HepG2 (cell line): ENCODE data around the gene FOXR1. TPM values are rescaled to one million over a fixed set of nuclear protein-coding genes. Genes with fewer than 3 reads are reported as not detected.

ENCODE experiments used
- ARHGAP35 ChIP-seq: sonication (generic); formaldehyde crosslinking; IDR thresholded peaks from 2 replicates; pipeline ENCODE4 v1.9.0; 2022; ENCODE audit warnings: mild to moderate bottlenecking, inconsistent platforms, moderate library complexity, missing genetic modification reagents, borderline replicate concordance
- HNF4G ChIP-seq, 2 experiments: sonication (generic) in 1 of 2; formaldehyde crosslinking in 1 of 2; IDR thresholded peaks; 2 replicates each; pipeline versions ENCODE4 v1.4.0 to v1.6.1; 2011 to 2020; ENCODE audit warnings: borderline replicate concordance in 2 of 2, low read depth in 2 of 2, mild to moderate bottlenecking in 2 of 2, low read length in 1 of 2, missing genetic modification reagents in 1 of 2, moderate library complexity in 1 of 2
- IRF2 ChIP-seq: IDR thresholded peaks from 2 replicates; pipeline ENCODE4 v1.6.1; 2018; ENCODE audit warnings: missing genetic modification reagents, missing compliant biosample characterization
- MAFF ChIP-seq: IDR thresholded peaks from 2 replicates; pipeline ENCODE4 v1.6.1; 2011; ENCODE audit warnings: low read depth, low read length, improper control_type of control experiment
- PCBP1 ChIP-seq: fragments of 200-400 bp; formaldehyde crosslinking; IDR thresholded peaks from 2 replicates; pipeline ENCODE4 v1.6.1; 2017; ENCODE audit warnings: mild to moderate bottlenecking, low read depth, low read length, borderline replicate concordance
- RBM22 ChIP-seq: fragments of 200-400 bp; formaldehyde crosslinking; optimal IDR thresholded peaks from 2 replicates; pipeline ENCODE3; 2017; ENCODE audit warnings: mild to moderate bottlenecking, low read length, moderate library complexity
- YY1 ChIP-seq: IDR thresholded peaks from 2 replicates; pipeline ENCODE4 v1.6.1; 2011; ENCODE audit warnings: low read length, low read depth, moderate library complexity, mild to moderate bottlenecking; ENCODE audit not compliant: insufficient read depth, insufficient replicate concordance
- ZBTB7A ChIP-seq: sonication (generic); formaldehyde crosslinking; IDR thresholded peaks from 2 replicates; pipeline ENCODE4 v1.8.0; 2022; ENCODE audit warnings: mild to moderate bottlenecking, missing genetic modification reagents
- ZC3H13 ChIP-seq: sonication (generic); formaldehyde crosslinking; IDR thresholded peaks from 2 replicates; pipeline ENCODE4 v1.8.1; 2023; ENCODE audit warnings: mild to moderate bottlenecking, missing genetic modification reagents, moderate library complexity
- ZKSCAN5 ChIP-seq: sonication (generic); formaldehyde crosslinking; IDR thresholded peaks from 2 replicates; pipeline ENCODE4 v1.5.1; 2020; ENCODE audit warnings: mild to moderate bottlenecking, missing genetic modification reagents
- ZKSCAN8 ChIP-seq: IDR thresholded peaks from 2 replicates; pipeline ENCODE4 v1.6.1; 2016; ENCODE audit warnings: borderline replicate concordance, missing genetic modification reagents, missing compliant biosample characterization
- ZNF224 ChIP-seq: sonication (generic); formaldehyde crosslinking; IDR thresholded peaks from 2 replicates; pipeline ENCODE4 v1.5.0; 2020; ENCODE audit warnings: mild to moderate bottlenecking, missing genetic modification reagents
- ZNF326 ChIP-seq: sonication (generic); formaldehyde crosslinking; IDR thresholded peaks from 2 replicates; pipeline ENCODE4 v1.4.0; 2020; ENCODE audit warnings: missing genetic modification reagents, borderline replicate concordance
- ZNF460 ChIP-seq: sonication (generic); formaldehyde crosslinking; IDR thresholded peaks from 2 replicates; pipeline ENCODE4 v1.5.1; 2020; ENCODE audit warnings: missing genetic modification reagents, mild to moderate bottlenecking, borderline replicate concordance
- ZNF577 ChIP-seq: sonication (generic); formaldehyde crosslinking; IDR thresholded peaks from 2 replicates; pipeline ENCODE4 v1.4.0; 2020; ENCODE audit warnings: mild to moderate bottlenecking, low read depth, missing genetic modification reagents, borderline replicate concordance
- ZNF644 ChIP-seq: IDR thresholded peaks from 2 replicates; pipeline ENCODE4 v1.6.1; 2016; ENCODE audit warnings: low read depth
- ZNF761 ChIP-seq: sonication (generic); formaldehyde crosslinking; conservative IDR thresholded peaks from 2 replicates; pipeline ENCODE4 v1.4.0; 2020; ENCODE audit warnings: mild to moderate bottlenecking, missing genetic modification reagents
- ZNF780A ChIP-seq: sonication (generic); formaldehyde crosslinking; IDR thresholded peaks from 2 replicates; pipeline ENCODE4 v1.8.0; 2022; ENCODE audit warnings: mild to moderate bottlenecking, missing genetic modification reagents, moderate library complexity
- polyA plus RNA-seq, 8 experiments: library from polyadenylated mRNA; depleted of rRNA in 3 of 8; stranded (reverse) in 7 of 8; unstranded in 1 of 8; fragments of >200 nt; fragmentation: Illumina TruSeq in 4 of 8; extraction: Trizol in 4 of 8; gene quantifications; 2 replicates each; pipeline versions ENCODE4 v1.2.1 to v1.2.3, GENCODE V29; 2011 to 2016; ENCODE audit warnings: low read depth in 4 of 8, missing spikeins in 1 of 8, mixed read lengths in 1 of 8; ENCODE audit not compliant: insufficient read depth in 1 of 8
- total RNA-seq, 5 experiments: library from RNA; depleted of rRNA; stranded (reverse); fragments of >200 nt; fragmentation: Illumina TruSeq; extraction: Trizol; gene quantifications; 2 replicates each; pipeline ENCODE4 v1.2.3, GENCODE V29; 2016; ENCODE audit warnings: low read depth in 1 of 5
- TF ChIP-seq, protein P1 (sequence below): sonication (generic); formaldehyde crosslinking; IDR thresholded peaks from 2 replicates; pipeline ENCODE4 v1.8.1; 2023; ENCODE audit warnings: missing genetic modification reagents, mild to moderate bottlenecking, borderline replicate concordance
- TF ChIP-seq, protein P2 (sequence below): sonication (generic); formaldehyde crosslinking; IDR thresholded peaks from 2 replicates; pipeline ENCODE4 v1.4.0; 2020; ENCODE audit warnings: low read depth, mild to moderate bottlenecking, missing genetic modification reagents
- TF ChIP-seq, protein P3 (sequence below): sonication (generic); formaldehyde crosslinking; IDR thresholded peaks from 2 replicates; pipeline ENCODE4 v1.8.1; 2023; ENCODE audit warnings: mild to moderate bottlenecking, missing genetic modification reagents, borderline replicate concordance
- TF ChIP-seq, protein P4 (sequence below): IDR thresholded peaks from 2 replicates; pipeline ENCODE4 v1.6.1; 2016; ENCODE audit warnings: mild to moderate bottlenecking, missing biosample characterization, missing genetic modification reagents
- TF ChIP-seq, protein P5 (sequence below): sonication (generic); formaldehyde crosslinking; conservative IDR thresholded peaks from 2 replicates; pipeline ENCODE4 v1.4.0; 2020; ENCODE audit warnings: missing genetic modification reagents
- TF ChIP-seq, protein P6 (sequence below): sonication (generic); formaldehyde crosslinking; IDR thresholded peaks from 2 replicates; pipeline ENCODE4 v1.4.0; 2020; ENCODE audit warnings: missing genetic modification reagents

FOXR1 gene
- total and polyA plus RNA-seq, 2 of the 13 experiments (the other 11 are each of a cell fraction or from before 2014, with no cell fraction given): not detected

DNA sequence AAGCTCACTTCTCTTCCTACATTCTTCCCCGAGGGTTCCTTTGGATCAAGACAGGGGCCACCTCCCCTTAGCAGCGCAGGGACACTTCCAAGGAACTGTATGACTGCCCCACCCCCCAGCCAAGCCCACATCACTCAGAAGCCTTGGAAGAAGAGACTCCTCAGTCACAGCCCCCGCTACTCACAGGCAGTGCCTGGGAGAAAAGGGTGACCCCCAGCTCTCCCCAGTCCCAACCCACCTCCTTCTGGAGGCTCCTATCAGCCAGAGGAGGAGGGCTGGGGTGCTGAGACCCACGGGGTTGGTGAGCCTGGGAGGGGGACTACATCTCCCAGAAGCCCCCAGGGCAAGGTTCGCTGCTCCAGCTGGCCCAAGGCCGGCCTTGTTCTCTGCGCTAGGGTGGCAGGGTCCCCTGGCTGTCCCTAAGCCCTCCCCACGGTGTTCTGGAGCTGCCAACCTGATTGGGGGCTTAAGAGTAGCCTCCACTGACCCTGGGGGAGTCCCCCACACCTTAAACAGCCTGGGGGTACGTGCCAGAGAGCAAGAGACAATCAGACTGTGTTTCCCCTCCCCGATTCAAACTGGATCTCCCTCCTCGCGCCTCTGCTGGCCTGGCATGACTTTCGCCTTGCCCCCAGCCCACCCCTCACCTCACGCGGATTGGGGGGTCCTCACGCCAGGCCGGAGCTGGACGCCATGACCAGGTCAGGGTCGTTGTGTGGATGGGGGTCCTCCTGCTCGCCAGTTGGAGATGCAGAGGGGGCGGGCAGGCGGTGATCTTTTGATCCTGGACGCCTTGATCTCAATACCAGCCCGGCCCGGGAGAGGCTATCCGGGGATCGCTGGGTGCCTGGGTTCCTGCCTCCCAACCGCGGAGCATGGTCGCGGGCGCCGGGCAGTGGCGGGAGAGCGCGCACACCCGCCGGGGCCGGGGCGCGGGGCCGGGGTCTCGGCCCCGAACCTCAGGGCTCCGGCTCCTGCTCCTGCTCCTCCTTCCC, 46.7 kb upstream of the FOXR1 start (continued):
- no peak for TF ChIP-seq ZNF780A (CRISPR knock-in tag)
- no peak for TF ChIP-seq ZC3H13 (CRISPR knock-in tag)
- TF ChIP-seq ARHGAP35 (CRISPR knock-in tag): no peak
- TF ChIP-seq, protein P1, sequence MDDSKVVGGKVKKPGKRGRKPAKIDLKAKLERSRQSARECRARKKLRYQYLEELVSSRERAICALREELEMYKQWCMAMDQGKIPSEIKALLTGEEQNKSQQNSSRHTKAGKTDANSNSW (CRISPR knock-in tag): no peak
- TF ChIP-seq ZKSCAN5 (CRISPR knock-in tag): no peak
- TF ChIP-seq MAFF: no peak
- no peak for TF ChIP-seq ZNF644 (CRISPR knock-in tag)
- no peak for TF ChIP-seq PCBP1
- TF ChIP-seq YY1: peak; percentile 33
- no peak for TF ChIP-seq ZNF577 (CRISPR knock-in tag)
- no peak for TF ChIP-seq ZNF326 (CRISPR knock-in tag)
- TF ChIP-seq ZNF761 (CRISPR knock-in tag): no peak
- TF ChIP-seq ZNF460: no peak
- TF ChIP-seq ZKSCAN8 (CRISPR knock-in tag): no peak
- no peak for TF ChIP-seq ZNF224 (CRISPR knock-in tag)
- TF ChIP-seq RBM22: no peak
- no peak; the same call in 1 of the 2 replicates for TF ChIP-seq IRF2 (CRISPR knock-in tag)
- TF ChIP-seq, protein P2, sequence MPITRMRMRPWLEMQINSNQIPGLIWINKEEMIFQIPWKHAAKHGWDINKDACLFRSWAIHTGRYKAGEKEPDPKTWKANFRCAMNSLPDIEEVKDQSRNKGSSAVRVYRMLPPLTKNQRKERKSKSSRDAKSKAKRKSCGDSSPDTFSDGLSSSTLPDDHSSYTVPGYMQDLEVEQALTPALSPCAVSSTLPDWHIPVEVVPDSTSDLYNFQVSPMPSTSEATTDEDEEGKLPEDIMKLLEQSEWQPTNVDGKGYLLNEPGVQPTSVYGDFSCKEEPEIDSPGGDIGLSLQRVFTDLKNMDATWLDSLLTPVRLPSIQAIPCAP: no peak
- TF ChIP-seq, protein P3, sequence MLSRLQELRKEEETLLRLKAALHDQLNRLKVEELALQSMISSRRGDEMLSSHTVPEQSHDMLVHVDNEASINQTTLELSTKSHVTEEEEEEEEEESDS: no peak
- TF ChIP-seq ZBTB7A (CRISPR knock-in tag): peak; percentile 84
- TF ChIP-seq HNF4G (IDR thresholded peaks at IDR 0.05; ENCODE audit: borderline replicate concordance, low read depth, low read length): no peak
- TF ChIP-seq HNF4G (CRISPR knock-in tag; IDR thresholded peaks at IDR 0.05; ENCODE audit: borderline replicate concordance, low read depth): no peak
- TF ChIP-seq, protein P4, sequence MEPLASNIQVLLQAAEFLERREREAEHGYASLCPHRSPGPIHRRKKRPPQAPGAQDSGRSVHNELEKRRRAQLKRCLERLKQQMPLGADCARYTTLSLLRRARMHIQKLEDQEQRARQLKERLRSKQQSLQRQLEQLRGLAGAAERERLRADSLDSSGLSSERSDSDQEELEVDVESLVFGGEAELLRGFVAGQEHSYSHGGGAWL: no peak
- TF ChIP-seq, protein P5, sequence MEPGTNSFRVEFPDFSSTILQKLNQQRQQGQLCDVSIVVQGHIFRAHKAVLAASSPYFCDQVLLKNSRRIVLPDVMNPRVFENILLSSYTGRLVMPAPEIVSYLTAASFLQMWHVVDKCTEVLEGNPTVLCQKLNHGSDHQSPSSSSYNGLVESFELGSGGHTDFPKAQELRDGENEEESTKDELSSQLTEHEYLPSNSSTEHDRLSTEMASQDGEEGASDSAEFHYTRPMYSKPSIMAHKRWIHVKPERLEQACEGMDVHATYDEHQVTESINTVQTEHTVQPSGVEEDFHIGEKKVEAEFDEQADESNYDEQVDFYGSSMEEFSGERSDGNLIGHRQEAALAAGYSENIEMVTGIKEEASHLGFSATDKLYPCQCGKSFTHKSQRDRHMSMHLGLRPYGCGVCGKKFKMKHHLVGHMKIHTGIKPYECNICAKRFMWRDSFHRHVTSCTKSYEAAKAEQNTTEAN (CRISPR knock-in tag): no peak
- TF ChIP-seq, protein P6, sequence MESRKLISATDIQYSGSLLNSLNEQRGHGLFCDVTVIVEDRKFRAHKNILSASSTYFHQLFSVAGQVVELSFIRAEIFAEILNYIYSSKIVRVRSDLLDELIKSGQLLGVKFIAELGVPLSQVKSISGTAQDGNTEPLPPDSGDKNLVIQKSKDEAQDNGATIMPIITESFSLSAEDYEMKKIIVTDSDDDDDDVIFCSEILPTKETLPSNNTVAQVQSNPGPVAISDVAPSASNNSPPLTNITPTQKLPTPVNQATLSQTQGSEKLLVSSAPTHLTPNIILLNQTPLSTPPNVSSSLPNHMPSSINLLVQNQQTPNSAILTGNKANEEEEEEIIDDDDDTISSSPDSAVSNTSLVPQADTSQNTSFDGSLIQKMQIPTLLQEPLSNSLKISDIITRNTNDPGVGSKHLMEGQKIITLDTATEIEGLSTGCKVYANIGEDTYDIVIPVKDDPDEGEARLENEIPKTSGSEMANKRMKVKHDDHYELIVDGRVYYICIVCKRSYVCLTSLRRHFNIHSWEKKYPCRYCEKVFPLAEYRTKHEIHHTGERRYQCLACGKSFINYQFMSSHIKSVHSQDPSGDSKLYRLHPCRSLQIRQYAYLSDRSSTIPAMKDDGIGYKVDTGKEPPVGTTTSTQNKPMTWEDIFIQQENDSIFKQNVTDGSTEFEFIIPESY (CRISPR knock-in tag): no peak
